Esophagus muscularis mucosa (tissue), 4 donors: ENCODE data around the gene IPCEF1.

ENCODE experiments used
- CTCF ChIP-seq, 3 experiments: fragments of 200-600 bp in 2 of 3; fragments of 450-650 bp in 1 of 3; sonication (generic) in 2 of 3; IDR thresholded peaks; one replicate each; pipeline ENCODE4 v1.5.1; 2017 to 2019; ENCODE audit warnings: antibody characterized with exemption in 3 of 3, mild to moderate bottlenecking in 2 of 3, moderate library complexity in 1 of 3
- EP300 ChIP-seq: sonication (generic); formaldehyde crosslinking; IDR thresholded peaks from one replicate; pipeline ENCODE4 v1.6.1; 2017; ENCODE audit warnings: antibody characterized with exemption
- POLR2A ChIP-seq: fragments of 450-650 bp; IDR thresholded peaks from one replicate; pipeline ENCODE4 v1.6.1; 2017; ENCODE audit warnings: antibody characterized with exemption, moderate library complexity, mild to moderate bottlenecking, low read depth
- POLR2AphosphoS5 ChIP-seq, 2 donors: sonication (generic); formaldehyde crosslinking; IDR thresholded peaks; one replicate each; pipeline ENCODE4 v1.6.1; 2017; ENCODE audit warnings: antibody characterized with exemption in 2 of 2

DNA sequence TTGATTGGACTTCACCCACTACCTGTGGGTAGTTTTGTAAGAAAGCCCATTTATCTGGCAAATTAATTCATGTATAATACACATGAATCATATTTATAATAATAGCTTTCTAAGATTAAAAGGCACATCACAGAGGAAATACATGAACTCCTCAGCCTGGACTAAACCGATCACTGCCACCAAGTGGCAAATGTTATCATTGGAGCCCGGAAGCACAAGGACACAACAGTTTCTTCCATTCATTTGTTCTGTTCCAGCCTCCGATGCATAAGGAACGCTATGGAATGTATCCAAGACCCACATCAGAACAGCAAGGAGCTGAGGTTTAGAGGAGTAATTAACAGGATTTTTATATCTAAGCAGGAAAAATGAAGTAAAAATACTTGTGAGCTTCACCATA, 13.9 kb upstream of the IPCEF1 start:
- no peak for TF ChIP-seq EP300
- no peak for TF ChIP-seq POLR2A
- peak in 2 of 3 experiments; percentile 12 to 40 for TF ChIP-seq CTCF (IDR thresholded peaks at IDR 0.05)
- no peak for TF ChIP-seq POLR2AphosphoS5 (IDR thresholded peaks at IDR 0.05)
